Astrocyte of the cerebellum (primary cell): ENCODE measurements around the gene ABCA1.

ENCODE experiments used
- DNase-seq: peaks from one replicate; pipeline ENCODE4 v3.0.0-alpha.2; 2011; ENCODE audit warnings: low read depth
- H3K4me3 ChIP-seq: 2 replicates; pipeline ENCODE4 v1.5.1; 2011; ENCODE audit warnings: mild to moderate bottlenecking, low read depth, low read length, moderate library complexity
- in situ Hi-C: cut with HindIII; loops from 2 replicates; pipeline ENCODE4 v1.10.0; 2017; ENCODE audit warnings: low sequenced_read_pairs
- TF ChIP-seq, protein P1 (sequence below): IDR thresholded peaks from 2 replicates; pipeline ENCODE4 v1.5.1; 2012; ENCODE audit warnings: low read length, low read depth, moderate library complexity, mild to moderate bottlenecking; ENCODE audit errors: missing control alignments

ABCA1 gene

DNA sequence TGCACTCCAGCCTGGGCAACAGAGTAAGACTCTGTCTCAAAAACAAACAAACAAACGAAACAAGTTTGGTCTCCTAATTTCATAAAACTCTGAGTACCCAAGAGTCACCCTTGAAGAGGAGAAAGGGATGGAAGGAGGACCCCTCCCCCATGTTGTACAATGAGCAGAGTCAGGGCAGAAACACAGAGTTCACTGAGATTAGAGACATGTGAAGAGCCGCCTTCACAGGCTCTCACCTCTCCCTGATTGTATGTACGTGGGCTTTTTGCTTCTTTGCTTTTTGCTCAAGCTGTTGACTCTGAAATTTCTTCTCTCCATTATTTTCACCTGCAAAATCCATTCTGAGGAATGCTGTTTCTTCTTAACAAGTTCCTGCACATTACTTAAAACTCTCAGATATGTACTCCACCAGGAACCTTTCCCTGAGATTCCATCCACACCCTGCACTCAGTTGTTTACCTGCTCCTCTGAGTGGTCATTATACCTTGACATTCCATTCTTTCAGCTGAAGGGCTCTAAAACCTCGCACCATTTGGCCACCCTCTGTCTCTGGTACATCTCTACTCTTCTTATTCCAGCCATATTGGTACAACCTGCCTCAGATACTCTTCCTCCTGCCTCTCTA, 44.4 kb upstream of the ABCA1 start:
- DNase-seq: no peak
- no peak overlapping the region for H3K4me3 ChIP-seq
- in situ Hi-C loops: no loop called here
- TF ChIP-seq, protein P1, sequence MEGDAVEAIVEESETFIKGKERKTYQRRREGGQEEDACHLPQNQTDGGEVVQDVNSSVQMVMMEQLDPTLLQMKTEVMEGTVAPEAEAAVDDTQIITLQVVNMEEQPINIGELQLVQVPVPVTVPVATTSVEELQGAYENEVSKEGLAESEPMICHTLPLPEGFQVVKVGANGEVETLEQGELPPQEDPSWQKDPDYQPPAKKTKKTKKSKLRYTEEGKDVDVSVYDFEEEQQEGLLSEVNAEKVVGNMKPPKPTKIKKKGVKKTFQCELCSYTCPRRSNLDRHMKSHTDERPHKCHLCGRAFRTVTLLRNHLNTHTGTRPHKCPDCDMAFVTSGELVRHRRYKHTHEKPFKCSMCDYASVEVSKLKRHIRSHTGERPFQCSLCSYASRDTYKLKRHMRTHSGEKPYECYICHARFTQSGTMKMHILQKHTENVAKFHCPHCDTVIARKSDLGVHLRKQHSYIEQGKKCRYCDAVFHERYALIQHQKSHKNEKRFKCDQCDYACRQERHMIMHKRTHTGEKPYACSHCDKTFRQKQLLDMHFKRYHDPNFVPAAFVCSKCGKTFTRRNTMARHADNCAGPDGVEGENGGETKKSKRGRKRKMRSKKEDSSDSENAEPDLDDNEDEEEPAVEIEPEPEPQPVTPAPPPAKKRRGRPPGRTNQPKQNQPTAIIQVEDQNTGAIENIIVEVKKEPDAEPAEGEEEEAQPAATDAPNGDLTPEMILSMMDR: no peak

DNA sequence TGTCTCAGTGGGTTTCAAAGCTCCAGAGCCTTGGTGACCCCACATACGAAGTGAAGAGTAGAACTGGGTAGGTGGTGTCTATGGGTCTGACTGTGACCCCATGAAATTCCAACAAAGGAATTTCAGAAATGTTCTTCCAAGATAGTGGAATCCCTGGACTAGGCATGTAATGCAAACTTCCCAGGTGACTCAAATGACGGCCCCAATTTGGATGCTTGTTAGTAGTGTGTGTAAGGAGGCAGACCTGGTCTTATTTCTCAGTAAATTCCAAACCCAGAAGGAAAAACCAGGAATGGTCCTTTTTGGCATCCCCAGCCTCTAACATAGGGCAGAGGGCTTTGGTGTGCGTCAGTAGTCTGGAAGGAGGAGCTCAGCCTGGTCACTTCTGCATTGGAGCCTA, 43.6 kb upstream of the ABCA1 start:
- no peak overlapping the region for H3K4me3 ChIP-seq
- DNase-seq: no peak
- in situ Hi-C loops: no loop called here
- TF ChIP-seq, protein P1: no peak

DNA sequence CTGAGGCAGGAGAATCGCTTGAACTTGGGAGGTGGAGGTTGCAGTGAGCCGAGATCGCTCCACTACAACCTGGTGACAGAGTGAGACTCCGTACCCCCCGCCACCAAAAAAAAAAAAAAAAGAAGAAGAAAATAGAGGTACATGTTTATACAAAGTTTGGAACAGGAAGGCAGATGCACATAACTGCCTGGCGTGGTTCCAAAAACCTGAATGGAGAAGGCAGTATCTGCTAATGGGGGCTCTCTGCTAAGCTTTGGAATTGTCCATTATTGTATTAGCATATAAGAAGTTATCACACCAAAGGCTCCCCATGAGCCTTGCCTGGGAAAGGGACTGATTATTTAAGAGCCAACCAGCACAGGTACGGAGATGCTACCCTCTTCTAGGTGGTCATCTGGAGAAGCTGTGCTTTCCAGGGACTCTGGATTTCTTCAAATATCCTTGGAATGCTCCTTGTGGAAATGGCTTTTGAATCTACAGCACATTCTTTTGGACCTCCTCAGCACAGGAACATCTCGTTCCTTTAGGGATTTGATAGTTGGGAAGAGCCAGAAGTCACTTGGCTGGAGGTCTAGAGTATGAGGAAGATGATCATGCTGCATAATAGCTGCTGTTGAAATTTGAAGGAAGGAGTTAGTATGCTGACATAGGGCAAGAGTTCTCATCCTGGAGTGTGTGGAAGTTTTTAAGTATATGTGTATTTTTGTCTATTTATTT, 42.5 kb upstream of the ABCA1 start:
- DNase-seq: no peak
- no peak overlapping the region for H3K4me3 ChIP-seq
- TF ChIP-seq, protein P1: no peak
- in situ Hi-C loops: no loop called here

DNA sequence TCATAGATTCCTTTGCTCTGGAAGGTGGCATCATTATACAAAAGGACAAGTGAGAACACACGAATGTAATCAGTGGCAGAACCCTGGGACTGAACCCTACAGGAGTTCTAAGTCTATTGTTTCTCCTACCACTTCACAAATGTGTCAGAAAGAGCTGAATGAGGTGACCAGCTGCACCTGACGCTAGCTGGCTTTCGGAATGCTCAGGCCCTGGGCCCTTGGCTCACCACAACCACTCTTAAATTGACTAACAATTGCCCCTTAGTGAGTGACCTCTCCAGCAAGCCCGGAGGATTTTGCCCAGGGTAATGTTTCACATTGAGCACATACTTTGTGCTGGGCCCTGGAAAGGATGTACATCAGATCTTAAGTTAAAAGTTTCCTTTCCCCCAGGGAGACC, 41.2 kb upstream of the ABCA1 start:
- no peak for DNase-seq
- TF ChIP-seq, protein P1: no peak
- no peak overlapping the region for H3K4me3 ChIP-seq
- in situ Hi-C loops: no loop called here

DNA sequence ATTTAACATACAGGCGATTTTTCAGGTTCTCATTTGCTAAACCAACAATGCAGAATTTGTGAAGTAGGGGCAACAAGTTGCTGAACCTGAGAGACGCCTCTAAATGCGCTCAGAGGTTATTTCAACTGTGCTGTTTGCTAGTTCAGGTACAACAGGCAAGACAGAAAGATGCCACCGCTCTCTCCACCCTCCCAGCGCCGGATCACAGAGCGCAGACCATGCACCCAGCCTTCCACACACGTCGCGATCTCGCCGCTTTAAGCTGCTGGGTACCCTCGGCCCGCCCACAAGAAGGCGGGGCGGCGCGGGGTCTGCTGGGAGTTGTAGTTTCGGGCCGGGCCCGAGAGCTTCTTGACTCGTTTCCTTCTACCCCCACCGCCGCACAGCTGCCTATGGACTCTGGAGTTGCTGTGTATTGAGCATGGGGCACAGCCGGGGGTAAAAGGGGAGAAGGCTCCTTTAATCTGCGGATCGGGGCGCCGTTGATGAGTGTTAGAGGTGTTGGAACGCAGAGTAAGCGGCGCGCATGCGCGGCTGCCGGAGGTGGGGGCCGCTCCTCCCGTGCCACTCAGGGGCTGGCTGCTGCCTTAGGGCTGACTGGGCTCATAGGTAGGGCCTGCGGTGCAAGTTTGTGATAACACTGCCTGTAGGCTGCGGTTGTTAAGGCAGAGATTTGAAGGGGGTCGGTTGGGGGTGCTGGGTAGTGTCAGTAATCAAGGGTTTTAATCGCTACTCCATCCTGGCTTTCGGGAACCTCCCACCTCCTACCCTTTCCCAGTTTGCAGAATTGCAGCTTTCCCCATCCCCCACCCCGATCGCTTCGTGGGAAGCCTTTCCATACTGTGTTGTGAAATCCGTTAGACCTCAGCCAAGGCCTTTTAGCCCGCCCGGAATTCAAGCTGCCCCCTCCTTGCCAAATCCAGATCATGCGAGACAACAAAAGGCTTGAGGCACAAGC, 40.3 kb upstream of the ABCA1 start:
- DNase-seq: peak; percentile 82
- peak overlapping the region; percentile 84 for H3K4me3 ChIP-seq
- in situ Hi-C loops: no loop called here
- TF ChIP-seq, protein P1: no peak

DNA sequence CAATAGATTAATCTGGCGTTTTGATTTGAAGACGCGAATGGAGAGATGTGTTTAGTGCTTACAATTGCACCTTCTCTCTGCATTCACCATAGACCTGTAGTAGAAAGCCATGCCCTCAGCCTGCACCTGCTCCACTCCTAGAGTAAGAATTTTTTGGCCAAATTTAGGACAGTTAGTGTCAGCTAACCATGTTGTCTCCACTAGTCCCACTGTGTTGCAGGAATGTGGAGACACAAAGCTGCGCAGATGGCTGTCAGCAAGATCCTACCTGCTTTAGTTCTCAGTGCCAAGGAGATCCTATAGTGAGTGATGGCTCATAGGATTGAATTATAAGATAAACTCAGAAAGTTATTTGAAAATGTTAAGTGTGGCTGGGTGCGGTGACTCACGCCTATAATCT, 35.1 kb upstream of the ABCA1 start:
- no peak for DNase-seq
- in situ Hi-C loops: no loop called here
- H3K4me3 ChIP-seq: no peak overlapping the region
- TF ChIP-seq, protein P1: no peak
